ENCODE data around the gene SAMD11. TPM values are rescaled to one million over a fixed set of nuclear protein-coding genes. Genes with fewer than 3 reads are reported as not detected.

The SAMD11 gene
- total RNA-seq, 1 donor from 2014 or later, result 4.9 TPM

DNA sequence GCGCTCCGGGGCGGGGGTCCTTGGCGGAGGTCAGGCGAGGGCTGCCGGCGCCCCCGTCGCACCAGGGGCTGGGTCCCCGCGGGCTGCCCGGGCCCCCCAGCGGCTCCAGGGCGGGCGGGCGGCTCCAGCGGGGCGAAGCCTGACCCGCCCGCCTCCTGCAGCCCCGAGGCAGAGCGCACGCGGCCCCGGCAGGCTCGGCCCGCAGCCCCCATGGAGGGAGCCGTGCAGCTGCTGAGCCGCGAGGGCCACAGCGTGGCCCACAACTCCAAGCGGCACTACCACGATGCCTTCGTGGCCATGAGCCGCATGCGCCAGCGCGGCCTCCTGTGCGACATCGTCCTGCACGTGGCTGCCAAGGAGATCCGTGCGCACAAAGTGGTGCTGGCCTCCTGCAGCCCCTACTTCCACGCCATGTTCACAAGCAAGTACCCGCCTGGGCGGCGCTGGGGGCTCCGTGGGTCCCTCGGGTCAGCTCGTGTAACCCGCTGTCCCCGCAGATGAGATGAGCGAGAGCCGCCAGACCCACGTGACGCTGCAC, 37.5 kb downstream of the SAMD11 start:
- no peak for DNase-seq (ENCODE audit: low spot score)

GRCh38 chr1:962381-963300, 38.9 kb downstream of the SAMD11 start:
- no peak for DNase-seq (ENCODE audit: low spot score)
- no peak for ATAC-seq

More for the DNA sequence above, 37.5 kb downstream of the SAMD11 start:
- no peak for ATAC-seq

- no peak for ATAC-seq
- no peak for DNase-seq (ENCODE audit: low spot score)
Measured at GRCh38 chr1:963301-963651, 39.6 kb downstream of the SAMD11 start.

DNA sequence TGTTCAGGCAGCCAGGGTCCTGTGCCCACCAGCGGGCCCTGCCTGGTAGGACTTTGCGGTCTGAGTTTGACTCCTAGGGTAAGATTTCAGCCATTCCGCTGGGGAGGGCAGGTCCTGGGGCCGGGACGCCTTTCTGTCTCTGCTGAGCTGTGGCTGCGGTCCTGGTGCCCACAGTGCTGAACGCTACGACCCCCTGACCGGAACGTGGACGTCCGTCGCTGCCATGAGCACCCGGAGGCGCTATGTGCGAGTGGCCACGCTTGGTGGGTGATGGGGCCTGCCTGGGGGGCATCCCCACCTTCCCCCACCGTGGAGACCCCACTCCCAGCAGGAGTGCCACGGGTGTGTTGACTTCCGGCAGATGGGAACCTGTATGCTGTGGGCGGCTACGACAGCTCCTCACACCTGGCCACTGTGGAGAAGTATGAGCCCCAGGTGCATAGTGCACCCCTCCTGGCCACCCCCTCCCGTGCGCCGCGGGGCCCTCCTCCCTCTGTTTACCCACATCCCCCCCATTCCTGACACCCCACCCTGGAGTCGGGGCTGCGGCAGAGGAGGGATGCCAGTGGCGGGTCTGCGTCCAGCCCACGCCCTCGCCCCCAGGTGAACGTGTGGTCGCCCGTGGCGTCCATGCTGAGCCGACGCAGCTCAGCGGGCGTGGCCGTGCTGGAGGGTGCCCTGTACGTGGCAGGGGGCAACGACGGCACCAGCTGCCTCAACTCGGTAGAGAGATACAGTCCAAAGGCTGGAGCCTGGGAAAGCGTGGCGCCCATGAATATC, 40.2 kb downstream of the SAMD11 start:
- DNase-seq (ENCODE audit: low spot score) (no peak), ATAC-seq (no peak)

- ATAC-seq (no peak), DNase-seq (ENCODE audit: low spot score) (no peak)
Measured at GRCh38 chr1:964691-965525, 41.2 kb downstream of the SAMD11 start.

DNA sequence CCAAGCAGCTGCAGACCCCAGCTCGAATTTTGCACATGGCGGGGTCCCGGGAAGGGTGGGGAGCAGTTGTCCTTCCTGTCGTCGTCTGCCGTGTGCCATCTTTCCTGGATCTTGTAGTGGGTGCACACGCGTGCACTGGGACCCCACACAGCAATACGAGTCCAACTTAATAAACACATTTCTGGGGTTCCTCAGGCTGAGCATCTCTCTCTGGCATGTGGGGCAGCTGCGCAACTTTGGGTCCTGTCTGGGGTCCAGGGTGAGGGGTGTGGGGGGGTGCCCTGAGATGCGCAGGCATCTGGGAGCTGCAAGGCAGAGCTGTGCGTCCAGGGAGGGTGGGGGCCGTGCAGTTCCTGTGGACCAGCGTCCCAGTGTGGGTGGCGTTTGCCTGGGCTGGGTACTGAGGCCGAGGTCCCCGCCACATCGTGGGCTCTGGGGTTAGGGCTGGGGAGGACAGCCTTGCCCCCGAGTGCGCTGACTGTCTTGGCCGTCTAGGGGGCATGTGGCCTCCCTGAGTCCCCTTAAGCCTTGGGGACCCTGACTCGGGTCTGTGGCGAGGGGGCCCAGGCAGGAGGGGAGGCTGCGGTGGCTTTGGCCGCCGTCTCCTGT, 41.9 kb downstream of the SAMD11 start:
- no peak for DNase-seq (ENCODE audit: low spot score)
- no peak for ATAC-seq

DNA sequence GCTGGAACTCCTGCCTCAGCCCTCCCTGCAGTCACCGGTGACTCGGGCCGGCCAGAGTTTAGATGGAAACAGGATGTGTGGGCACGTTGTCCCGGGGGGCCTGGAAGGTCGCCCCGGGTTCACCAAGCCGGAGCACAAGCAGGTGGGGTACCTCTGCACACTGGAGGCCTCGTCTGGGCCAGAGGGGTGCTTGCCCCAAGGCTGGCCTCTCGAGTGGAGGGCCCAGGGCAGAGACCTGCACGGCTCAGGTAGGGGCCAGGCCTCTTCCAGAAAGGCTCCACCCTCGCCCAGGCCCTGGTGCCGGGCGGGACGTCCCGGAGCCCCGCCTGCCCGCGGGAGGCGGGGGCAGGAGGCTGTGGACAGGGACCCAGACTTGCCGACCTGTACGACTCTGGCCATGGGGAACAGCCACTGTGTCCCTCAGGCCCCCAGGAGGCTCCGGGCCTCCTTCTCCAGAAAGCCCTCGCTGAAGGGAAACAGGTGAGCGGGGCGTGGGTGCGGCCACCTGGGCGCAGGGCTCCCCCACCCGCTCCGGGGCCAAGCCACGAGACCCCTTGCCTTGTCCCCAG, 42.5 kb downstream of the SAMD11 start, which contains the start of gene PLEKHN1:
Gene PLEKHN1, plus strand, starts transcription at position 348 of the 569 bp plus-strand sequence. Its CDS starts 50 bp downstream, at position 398.
- peak; percentile 77 for ATAC-seq
- no peak for DNase-seq (ENCODE audit: low spot score)

GRCh38 chr1:966704-967300, 43.1 kb downstream of the SAMD11 start:
- peak; percentile 68 for DNase-seq (ENCODE audit: low spot score)

DNA sequence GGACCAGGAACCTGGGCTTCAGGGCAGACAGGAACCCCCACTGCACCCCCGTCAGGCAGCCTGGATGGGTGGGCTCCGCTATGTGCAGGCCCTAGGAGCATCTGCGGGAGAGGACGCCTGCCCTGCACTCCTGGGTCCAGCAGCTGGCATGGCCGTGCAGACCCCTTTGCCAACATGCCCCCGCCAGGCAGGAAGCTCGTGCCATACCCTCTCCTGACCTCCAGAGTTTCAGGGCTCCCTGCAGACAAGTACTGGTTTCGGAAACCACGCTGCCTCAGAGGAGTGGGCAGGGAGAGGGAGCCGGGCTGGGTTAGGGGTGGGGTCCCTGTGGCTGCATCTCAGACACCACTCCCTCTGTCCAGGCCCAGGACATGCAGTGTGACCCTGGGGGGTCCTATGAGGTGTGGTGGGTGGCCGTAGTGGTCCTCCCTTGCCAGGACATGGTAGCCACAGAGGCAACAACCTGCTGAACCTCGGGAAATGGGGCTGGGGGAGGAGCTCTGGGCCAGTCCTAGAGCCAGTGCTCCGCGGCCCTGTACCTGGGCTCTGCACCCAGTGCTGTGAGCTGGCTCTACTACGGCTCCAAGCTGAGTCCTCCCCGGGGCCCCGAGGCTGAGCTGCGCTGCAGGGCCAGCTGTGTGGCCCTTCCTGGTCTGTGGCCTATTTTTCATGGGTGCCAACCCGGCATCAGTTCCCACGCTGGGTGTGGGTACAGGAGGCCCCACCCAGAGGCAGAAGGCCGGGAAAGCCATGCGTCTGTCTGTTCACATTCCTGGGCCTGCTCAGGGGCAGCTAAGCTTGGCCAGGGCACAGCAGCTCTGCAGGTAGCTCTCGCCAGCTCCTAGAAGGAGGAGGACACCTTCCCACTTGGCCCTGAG, 44.0 kb downstream of the SAMD11 start:
- DNase-seq (ENCODE audit: low spot score) (no peak), ATAC-seq (no peak)

More at GRCh38 chr1:966704-967300, 43.1 kb downstream of the SAMD11 start:
- ATAC-seq, result peak; percentile 85

GRCh38 chr1:969260-969855, 45.6 kb downstream of the SAMD11 start:
- ATAC-seq (no peak), DNase-seq (ENCODE audit: low spot score) (no peak)

DNA sequence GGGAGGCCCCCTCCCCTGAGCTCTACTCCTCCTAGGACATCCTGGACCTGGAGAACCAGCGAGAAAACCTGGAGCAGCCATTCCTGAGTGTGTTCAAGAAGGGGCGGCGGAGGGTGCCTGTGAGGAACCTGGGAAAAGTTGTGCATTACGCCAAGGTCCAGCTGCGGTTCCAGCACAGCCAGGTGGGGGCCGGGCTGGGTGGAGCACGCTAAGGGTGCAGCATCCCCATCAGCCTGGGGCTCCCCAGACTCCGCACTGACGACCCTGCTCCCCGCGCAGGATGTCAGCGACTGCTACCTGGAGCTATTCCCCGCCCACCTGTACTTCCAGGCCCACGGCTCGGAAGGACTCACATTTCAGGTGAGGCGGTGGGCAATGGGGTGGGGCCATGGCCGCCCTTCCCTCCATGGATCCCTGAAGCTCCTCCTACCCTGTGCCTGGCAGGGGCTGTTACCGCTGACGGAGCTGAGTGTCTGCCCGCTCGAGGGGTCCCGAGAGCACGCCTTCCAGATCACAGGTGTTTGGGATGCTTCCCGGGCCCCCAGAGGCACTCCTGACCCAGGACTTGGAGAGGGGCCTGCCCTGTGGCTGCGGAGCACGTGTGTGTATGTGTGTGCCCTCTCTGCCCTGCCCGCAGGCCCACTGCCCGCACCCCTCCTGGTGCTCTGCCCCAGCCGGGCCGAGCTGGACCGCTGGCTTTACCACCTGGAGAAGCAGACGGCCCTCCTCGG, 46.7 kb downstream of the SAMD11 start:
- ATAC-seq, result no peak
- DNase-seq (ENCODE audit: low spot score), result no peak

DNA sequence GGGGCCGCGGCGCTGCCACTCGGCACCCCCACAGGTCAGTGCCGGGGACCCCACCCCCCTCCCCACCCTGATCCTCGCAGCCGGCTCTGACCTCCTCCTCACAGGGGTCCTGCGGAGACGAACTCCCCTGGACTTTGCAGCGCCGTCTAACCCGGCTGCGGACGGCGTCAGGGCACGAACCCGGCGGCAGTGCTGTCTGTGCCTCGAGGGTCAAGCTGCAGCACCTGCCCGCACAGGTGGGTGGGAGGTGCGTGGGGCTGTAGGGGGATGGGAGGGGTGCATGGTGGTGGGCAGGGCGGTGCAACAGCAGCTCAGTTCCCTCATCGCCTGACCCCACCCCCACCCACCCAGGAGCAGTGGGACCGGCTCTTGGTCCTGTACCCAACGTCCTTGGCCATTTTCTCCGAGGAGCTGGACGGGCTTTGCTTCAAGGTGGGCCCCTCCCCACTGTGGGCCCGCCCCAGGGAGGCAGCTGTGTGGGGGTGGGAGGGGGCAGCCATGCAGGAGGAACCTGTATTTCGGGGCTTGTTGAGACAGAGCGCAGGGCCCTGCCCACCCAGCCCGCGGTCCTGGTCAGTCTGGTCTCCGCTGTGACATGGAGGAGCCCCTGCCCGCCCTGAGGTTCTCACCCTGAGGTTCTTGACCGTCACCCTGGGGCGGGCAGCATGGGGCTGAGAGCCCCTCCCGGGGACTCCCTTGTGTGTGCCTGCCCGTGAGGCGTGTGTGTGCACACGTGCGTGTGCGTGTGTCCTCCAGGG, 47.4 kb downstream of the SAMD11 start:
- ATAC-seq, result no peak
- DNase-seq (ENCODE audit: low spot score), result no peak

GRCh38 chr1:971751-972506, 48.2 kb downstream of the SAMD11 start:
- DNase-seq (ENCODE audit: low spot score), result no peak
- no peak for ATAC-seq

- no peak for ATAC-seq
- no peak for DNase-seq (ENCODE audit: low spot score)
Measured at GRCh38 chr1:972726-973458, 49.2 kb downstream of the SAMD11 start.

Measured in left lobe of liver (tissue), 2 donors.